ENCODE measurements around the gene FBXL12.
"Not testable (repeated sequence)": the region's sequence is repeated elsewhere in the genome, so short reads cannot be mapped to it uniquely, and the experiment has no call there.

GRCh38 chr19:9843626-9844273 lies 24.9 kb upstream of the FBXL12 start:
- TF ChIP-seq CTCF, POLR2AphosphoS5 (IDR thresholded peaks at IDR 0.05): not testable (repeated sequence)
